ENCODE measurements around the gene SPIN4. TPM values are rescaled to one million over a fixed set of nuclear protein-coding genes. Genes with fewer than 3 reads are reported as not detected.

Gene SPIN4
- total RNA-seq: 1.4 and 2.1 TPM in 2 replicates

GRCh38 chrX:63350941-63351616 is at the start of gene SPIN4:
SPIN4 (minus strand) TSS chrX:63351332; CDS start chrX:63350819, 513 bp downstream.

All from bronchial smooth muscle cell (primary cell).